Measurements from ENCODE around the gene TBC1D4. TPM values are rescaled to one million over a fixed set of nuclear protein-coding genes. Genes with fewer than 3 reads are reported as not detected.
"Not testable (repeated sequence)": the region's sequence is repeated elsewhere in the genome, so short reads cannot be mapped to it uniquely, and the experiment has no call there.

TBC1D4 gene
- total RNA-seq, 4 donors from 2014 or later, result 31.0 to 91.3 (median 46.1) TPM

DNA sequence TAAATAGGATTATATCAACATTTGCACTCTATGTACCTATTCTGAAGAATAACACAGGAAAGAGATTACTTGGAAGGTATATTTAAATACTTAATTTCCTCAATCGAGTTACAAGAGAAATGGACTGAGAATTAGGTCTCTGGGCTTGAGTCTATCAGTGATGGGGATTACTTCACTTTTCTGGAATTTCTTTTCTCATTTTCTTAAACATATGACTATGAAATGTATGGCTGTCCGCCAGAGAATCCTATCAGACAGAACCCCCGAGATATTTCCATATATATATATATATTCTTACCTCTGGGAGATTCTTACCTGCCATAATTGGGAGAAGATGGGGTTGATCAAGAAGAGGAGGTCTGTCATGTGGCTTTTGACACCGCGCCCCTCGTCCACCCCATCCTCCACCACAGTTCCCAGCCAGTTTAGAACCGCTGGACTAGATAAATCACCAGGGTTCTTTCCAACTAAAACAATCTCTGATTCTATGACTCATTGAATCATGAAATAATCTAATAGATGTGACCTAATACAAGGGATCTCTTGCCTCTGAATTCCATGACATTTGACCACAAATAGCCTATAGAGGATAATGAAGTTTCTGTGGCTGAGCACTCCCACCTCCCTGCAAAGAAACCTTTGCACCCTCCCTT is 231.3 kb downstream of the TBC1D4 start:
- Histone ChIP-seq H3K4me3 (no peak overlapping the region), H3K4me1 (no peaks in the 10 kb centered on the region), H3K27me3 (peaks cover 4% of the 10 kb centered on the region), H3K9me3 (peaks cover 0 to 5% of the 10 kb centered on the region in 2 donors), H3K27ac (no peak overlapping the region), H3K36me3 (no peaks in the 10 kb centered on the region)
- TF ChIP-seq POLR2A (IDR thresholded peaks at IDR 0.05), result no peak
- no peak for TF ChIP-seq POLR2AphosphoS5 (IDR thresholded peaks at IDR 0.05)
- no peak for TF ChIP-seq EP300 (IDR thresholded peaks at IDR 0.05; ENCODE audit: low read depth)
- TF ChIP-seq CTCF (IDR thresholded peaks at IDR 0.05), result no peak
- WGBS, 2 donors (ENCODE audit: low coverage in 1 of 2), result 74 to 76% methylated on average over 3 to 7 of the region's 7 CpGs
- intact Hi-C loops (cut with DNase I; ENCODE audit: low total_unique reads), result no loop called here
- DNase-seq, result no peak
- in situ Hi-C loops (cut with MboI; ENCODE audit: low pct_ligation_motif_present in 1 of 4, low pct_unique_long_range_greater_than_20kb in 1 of 4, low sequenced_read_pairs in 3 of 4), result no loop called here

GRCh38 chr13:75245578-75245977 is 236.4 kb downstream of the TBC1D4 start:
- intact Hi-C loops (cut with DNase I; ENCODE audit: low total_unique reads); H3K27ac ChIP-seq; in situ Hi-C loops (cut with MboI; ENCODE audit: low pct_ligation_motif_present in 1 of 4, low pct_unique_long_range_greater_than_20kb in 1 of 4, low sequenced_read_pairs in 3 of 4); H3K27me3 ChIP-seq; H3K4me1 ChIP-seq; DNase-seq; H3K4me3 ChIP-seq; H3K36me3 ChIP-seq; H3K9me3 ChIP-seq: not testable (repeated sequence)
- WGBS, 2 donors (ENCODE audit: low coverage in 1 of 2), result 82 to 87% methylated on average over 3 to 5 of the region's 5 CpGs

- intact Hi-C loops (cut with DNase I; ENCODE audit: low total_unique reads); H3K27me3 ChIP-seq; H3K27ac ChIP-seq; H3K9me3 ChIP-seq; H3K4me1 ChIP-seq; H3K36me3 ChIP-seq; H3K4me3 ChIP-seq; in situ Hi-C loops (cut with MboI; ENCODE audit: low pct_ligation_motif_present in 1 of 4, low pct_unique_long_range_greater_than_20kb in 1 of 4, low sequenced_read_pairs in 3 of 4); DNase-seq: not testable (repeated sequence)
- whole genome bisulfite sequencing, 2 donors (ENCODE audit: low coverage in 1 of 2), result 79 to 91% methylated on average over 5 to 22 of the region's 22 CpGs
These were observed 241.7 kb downstream of the TBC1D4 start for GRCh38 chr13:75240240-75240639.

- TF ChIP-seq EP300 (IDR thresholded peaks at IDR 0.05; ENCODE audit: low read depth), result no peak
- TF ChIP-seq POLR2AphosphoS5 (IDR thresholded peaks at IDR 0.05), result no peak
- no peak for TF ChIP-seq POLR2A (IDR thresholded peaks at IDR 0.05)
- TF ChIP-seq CTCF (IDR thresholded peaks at IDR 0.05), result no peak
- Histone ChIP-seq H3K4me1 (no peaks in the 10 kb centered on the region), H3K9me3 (no peaks in the 10 kb centered on the region), H3K27ac (no peak overlapping the region), H3K36me3 (no peaks in the 10 kb centered on the region), H3K27me3 (no peaks in the 10 kb centered on the region), H3K4me3 (no peak overlapping the region)
- intact Hi-C loops (cut with DNase I; ENCODE audit: low total_unique reads) (no loop called here), in situ Hi-C loops (cut with MboI; ENCODE audit: low pct_ligation_motif_present in 1 of 4, low pct_unique_long_range_greater_than_20kb in 1 of 4, low sequenced_read_pairs in 3 of 4) (no loop called here)
- no peak for DNase-seq
- 84 to 90% methylated on average over 3 of the region's 3 CpGs for WGBS, 2 donors (ENCODE audit: low coverage in 1 of 2)
These were observed 245.2 kb downstream of the TBC1D4 start for GRCh38 chr13:75236774-75237173.

Other genes with a start within 250 kb of the TBC1D4 start
- 10 to 100 TPM; 45.1 to 92.6 (median 46.2) TPM for gene COMMD6, start 55.7 kb upstream of the TBC1D4 start, total RNA-seq
- gene UCHL3, start 67.6 kb upstream of the TBC1D4 start, total RNA-seq, result 10 to 100 TPM in 3 of 4 donors, 1 to 10 TPM in 1; 3.4 to 55.9 (median 19.3) TPM
- 100 to 1,000 TPM in 3 of 4 donors, 10 to 100 TPM in 1; 82.6 to 304 (median 190) TPM for gene LMO7, start 154.2 kb upstream of the TBC1D4 start, total RNA-seq